ENCODE measurements around the gene SGCA.

- no peak for TF ChIP-seq POLR2AphosphoS5 (IDR thresholded peaks at IDR 0.05; ENCODE audit: insufficient read depth, low read depth, low read length)
- TF ChIP-seq POLR2A (IDR thresholded peaks at IDR 0.05; ENCODE audit: low read depth, low read length) = no peak
- no peak for TF ChIP-seq CTCF (IDR thresholded peaks at IDR 0.05; ENCODE audit: extremely low read depth in 1 of 2, insufficient read depth in 1 of 2, low read depth in 1 of 2, low read length in 2 of 2)
- no peak for TF ChIP-seq FOS (IDR thresholded peaks at IDR 0.05; ENCODE audit: borderline replicate concordance, insufficient read depth, low read length)
- TF ChIP-seq GATA2 (IDR thresholded peaks at IDR 0.05; ENCODE audit: insufficient read depth, insufficient read length, low read depth, low read length) = no peak
- no peak for TF ChIP-seq JUN (IDR thresholded peaks at IDR 0.05; ENCODE audit: borderline replicate concordance, insufficient read depth, insufficient read length, low read depth)
- TF ChIP-seq EZH2 (IDR thresholded peaks at IDR 0.05; ENCODE audit: borderline replicate concordance, low read depth, low read length, severe bottlenecking) = no peak
- TF ChIP-seq MAX (IDR thresholded peaks at IDR 0.05; ENCODE audit: insufficient read depth, insufficient read length) = no peak
Measured at GRCh38 chr17:50190603-50191358, 25.0 kb downstream of the SGCA start.

Data from endothelial cell of umbilical vein (primary cell).